Immature natural killer cell (primary cell): ENCODE results near the gene EIF4E1B. TPM values are rescaled to one million over a fixed set of nuclear protein-coding genes. Genes with fewer than 3 reads are reported as not detected.

Experiments used
- DNase-seq, 3 donors: peaks; one replicate each; pipeline ENCODE4 v3.0.0; 2022; ENCODE audit warnings: mixed read lengths in 1 of 3
- H3K27ac Mint-ChIP-seq, 6 donors: one replicate each; pipeline ENCODE4 v1.8.0; 2020; ENCODE audit warnings: mixed read lengths in 6 of 6, mild to moderate bottlenecking in 5 of 6, inconsistent platforms in 4 of 6, moderate library complexity in 3 of 6
- H3K27me3 Mint-ChIP-seq, 3 donors: one replicate each; pipeline ENCODE4 v1.8.0; 2020 to 2021; ENCODE audit warnings: low read depth in 3 of 3, mild to moderate bottlenecking in 3 of 3, mixed read lengths in 3 of 3, moderate library complexity in 3 of 3, inconsistent platforms in 1 of 3
- H3K36me3 Mint-ChIP-seq, 3 donors: one replicate each; pipeline ENCODE4 v1.8.0; 2020; ENCODE audit warnings: mixed read lengths in 3 of 3, inconsistent platforms in 2 of 3, mild to moderate bottlenecking in 2 of 3
- H3K4me1 Mint-ChIP-seq, 2 donors: one replicate each; pipeline ENCODE4 v1.8.0; 2020; ENCODE audit warnings: inconsistent platforms in 2 of 2, mild to moderate bottlenecking in 2 of 2, mixed read lengths in 2 of 2, moderate library complexity in 1 of 2
- H3K4me3 Mint-ChIP-seq, 5 donors: one replicate each; pipeline ENCODE4 v1.8.0; 2020; ENCODE audit warnings: mild to moderate bottlenecking in 5 of 5, mixed read lengths in 5 of 5, inconsistent platforms in 3 of 5, moderate library complexity in 3 of 5
- H3K9me3 Mint-ChIP-seq, 6 donors: one replicate each; pipeline ENCODE4 v1.8.0; 2020; ENCODE audit warnings: mild to moderate bottlenecking in 6 of 6, mixed read lengths in 6 of 6, inconsistent platforms in 4 of 6, moderate library complexity in 3 of 6
- polyA plus RNA-seq, 3 donors: library from polyadenylated mRNA; unstranded; fragments of 300-500 nt; fragmentation: Illumina TruSeq; gene quantifications; one replicate each; pipeline ENCODE4 v1.2.3, GENCODE V29; 2021

EIF4E1B gene
- polyA plus RNA-seq, 3 donors from 2014 or later = not detected

- Mint-ChIP-seq H3K9me3 (no peaks in the 10 kb centered on the region), H3K4me3 (no peak overlapping the region), H3K27me3 (peaks cover 16 to 25% (median 20%) of the 10 kb centered on the region in 3 donors), H3K36me3 (no peaks in the 10 kb centered on the region), H3K27ac (no peak overlapping the region), H3K4me1 (peaks cover 4 to 21% of the 10 kb centered on the region in 2 donors)
- no peak for DNase-seq
Measured at GRCh38 chr5:176625512-176625911, 5.0 kb upstream of the EIF4E1B start.

DNA sequence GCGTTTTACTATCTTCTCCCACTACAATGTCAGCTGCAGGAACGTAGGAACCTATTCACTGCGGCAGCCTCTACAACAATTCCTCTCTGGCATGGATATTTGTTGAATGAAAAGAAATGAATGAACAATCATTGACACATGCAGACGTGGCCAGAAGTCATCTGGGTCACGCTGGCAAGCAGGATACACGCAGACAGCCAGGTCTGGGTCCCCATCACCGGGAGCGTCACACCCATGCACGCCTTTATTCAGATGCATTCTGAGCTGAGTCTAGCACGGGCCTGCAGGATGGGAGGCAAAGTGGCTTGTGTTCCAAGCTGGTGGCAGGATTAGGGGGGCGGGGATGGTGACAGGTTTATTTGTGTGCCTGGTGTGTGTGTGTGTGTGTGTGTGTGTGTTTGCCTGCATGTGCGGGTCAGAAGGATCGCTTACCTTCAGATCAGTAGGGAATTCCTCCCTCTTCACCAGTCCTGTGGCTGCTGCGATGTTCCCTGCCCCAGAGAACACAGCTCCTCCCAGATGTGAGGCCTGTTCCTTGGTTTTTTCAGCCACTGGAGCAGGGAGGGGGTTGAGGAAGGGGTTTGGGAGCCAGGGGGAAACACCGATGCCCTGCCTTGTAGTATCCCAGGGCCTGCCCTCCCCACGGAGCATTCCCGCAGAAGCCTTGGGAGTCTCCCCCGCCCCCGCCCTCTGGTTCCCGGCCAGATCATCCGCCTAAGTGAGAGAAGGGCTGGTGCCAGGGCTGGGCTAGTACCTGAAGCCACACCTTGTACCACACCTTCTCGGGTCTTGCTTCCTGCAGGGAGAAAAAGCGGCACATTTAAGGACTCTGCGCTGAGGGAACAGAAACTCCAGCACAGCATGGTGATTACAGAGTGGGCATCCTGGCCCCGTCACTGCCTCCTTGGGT, 4.3 kb upstream of the EIF4E1B start:
- H3K36me3 Mint-ChIP-seq = no peaks in the 10 kb centered on the region
- DNase-seq = no peak
- peaks cover 7 to 23% of the 10 kb centered on the region in 2 donors for H3K4me1 Mint-ChIP-seq
- H3K4me3 Mint-ChIP-seq = no peak overlapping the region
- peaks cover 17 to 29% (median 21%) of the 10 kb centered on the region in 3 donors for H3K27me3 Mint-ChIP-seq
- no peaks in the 10 kb centered on the region for H3K9me3 Mint-ChIP-seq
- no peak overlapping the region for H3K27ac Mint-ChIP-seq

GRCh38 chr5:176626876-176627236, 3.6 kb upstream of the EIF4E1B start:
- DNase-seq = no peak
- Mint-ChIP-seq H3K36me3 (no peaks in the 10 kb centered on the region), H3K27me3 (peaks cover 19 to 28% (median 27%) of the 10 kb centered on the region in 3 donors), H3K27ac (no peak overlapping the region), H3K4me3 (no peak overlapping the region), H3K4me1 (peaks cover 7 to 18% of the 10 kb centered on the region in 2 donors), H3K9me3 (no peaks in the 10 kb centered on the region)

DNA sequence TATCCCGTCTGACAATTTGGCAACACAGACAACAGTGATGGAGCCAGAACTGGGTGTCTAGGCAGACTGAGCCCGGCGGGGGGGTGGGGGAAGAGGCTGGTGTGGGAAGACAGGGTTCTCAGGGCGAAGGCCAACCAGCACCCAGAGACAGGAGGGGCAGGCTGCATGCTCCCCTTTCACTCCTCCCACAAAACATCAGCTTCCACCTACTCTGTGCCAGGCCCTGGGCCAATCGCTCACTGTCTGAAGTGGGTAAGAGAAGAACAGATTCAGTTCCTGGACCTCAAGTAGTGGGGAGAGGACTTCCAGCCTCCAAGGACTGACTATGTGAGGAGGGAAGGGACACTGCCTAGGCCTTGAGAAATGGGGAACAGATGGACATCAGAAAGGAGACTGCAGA, 2.9 kb upstream of the EIF4E1B start:
- Mint-ChIP-seq H3K4me1 (peaks cover 7 to 15% of the 10 kb centered on the region in 2 donors), H3K27me3 (peaks cover 17 to 28% (median 23%) of the 10 kb centered on the region in 3 donors), H3K4me3 (no peak overlapping the region), H3K9me3 (no peaks in the 10 kb centered on the region), H3K27ac (no peak overlapping the region), H3K36me3 (no peaks in the 10 kb centered on the region)
- no peak for DNase-seq

GRCh38 chr5:176628406-176629228, 1.9 kb upstream of the EIF4E1B start:
- H3K4me3 Mint-ChIP-seq = peak overlapping the region in 3 of 5 donors; percentile 44 to 56 (median 53)
- peaks cover 15 to 29% (median 21%) of the 10 kb centered on the region in 3 donors for H3K27me3 Mint-ChIP-seq
- no peaks in the 10 kb centered on the region for H3K36me3 Mint-ChIP-seq
- peaks cover 7 to 15% of the 10 kb centered on the region in 2 donors for H3K4me1 Mint-ChIP-seq
- no peak for DNase-seq
- H3K27ac Mint-ChIP-seq = no peak overlapping the region
- no peaks in the 10 kb centered on the region for H3K9me3 Mint-ChIP-seq

DNA sequence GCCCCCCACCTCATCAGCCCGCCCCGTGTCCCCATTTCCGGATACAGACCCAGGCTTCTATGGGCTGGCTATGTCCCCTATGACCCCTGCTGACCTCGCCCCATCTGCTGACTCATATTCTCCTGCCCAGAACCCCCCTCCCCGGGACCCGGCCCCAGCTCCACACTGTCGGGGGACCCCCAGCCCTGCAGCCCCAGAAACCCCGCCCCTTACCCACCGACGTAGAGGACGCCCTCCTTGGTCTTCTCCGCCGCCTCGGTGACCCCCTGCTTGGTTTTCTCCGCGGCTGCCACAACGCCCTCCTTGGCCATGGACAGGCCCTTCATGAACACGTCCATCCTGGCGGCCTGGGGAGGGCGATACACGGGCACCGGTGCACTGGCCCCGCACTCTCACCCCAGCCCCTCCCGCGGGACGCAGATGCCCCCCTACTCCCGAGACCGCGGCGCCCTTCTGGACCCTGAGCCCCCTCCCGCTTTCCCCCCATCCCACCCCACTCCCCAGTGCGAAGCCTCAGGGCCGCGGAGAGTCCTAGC, 1.1 kb upstream of the EIF4E1B start:
- Mint-ChIP-seq H3K9me3 (peaks cover 0 to 1% (median 0%) of the 10 kb centered on the region in 6 donors), H3K4me3 (peak overlapping the region in 4 of 5 donors; percentile 44 to 56 (median 53)), H3K36me3 (no peaks in the 10 kb centered on the region), H3K27me3 (peaks cover 15 to 35% (median 22%) of the 10 kb centered on the region in 3 donors), H3K27ac (no peak overlapping the region), H3K4me1 (peaks cover 7 to 15% of the 10 kb centered on the region in 2 donors)
- DNase-seq = no peak

DNA sequence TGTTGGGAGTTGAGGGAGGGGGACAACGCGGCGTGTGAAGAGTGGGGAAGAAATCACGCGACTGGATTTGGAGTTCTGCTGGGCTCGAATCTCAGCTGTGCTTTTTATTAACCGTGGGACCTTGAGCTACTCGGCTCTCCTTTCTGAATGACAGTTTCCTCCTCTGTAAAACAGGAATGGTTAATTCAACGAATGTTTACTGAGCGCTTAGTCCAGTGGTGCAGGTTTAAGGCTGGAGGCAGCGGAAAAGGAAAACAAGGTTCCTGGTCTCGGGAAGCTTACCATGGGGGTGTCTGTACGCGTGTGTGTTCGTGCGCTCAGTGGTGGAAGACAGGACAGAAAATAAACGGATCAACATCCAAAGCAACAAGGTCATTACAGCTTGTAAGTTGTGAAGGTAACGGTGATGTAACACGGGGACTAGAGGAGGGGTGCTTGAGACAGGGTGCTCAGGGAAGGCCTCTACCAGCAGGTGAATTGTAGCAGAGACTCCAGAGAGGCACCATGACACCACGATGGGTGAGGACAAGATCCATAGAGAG, 277 bp downstream of the EIF4E1B start:
- H3K4me1 Mint-ChIP-seq = peaks cover 7 to 15% of the 10 kb centered on the region in 2 donors
- H3K27me3 Mint-ChIP-seq = peaks cover 13 to 38% (median 24%) of the 10 kb centered on the region in 3 donors
- peaks cover 0 to 5% (median 4%) of the 10 kb centered on the region in 3 donors for H3K36me3 Mint-ChIP-seq
- DNase-seq = no peak
- H3K27ac Mint-ChIP-seq = no peak overlapping the region
- peaks cover 0 to 1% (median 0%) of the 10 kb centered on the region in 6 donors for H3K9me3 Mint-ChIP-seq
- peak overlapping the region; percentile 23 to 72 (median 57) for H3K4me3 Mint-ChIP-seq

GRCh38 chr5:176631383-176632200, 1.1 kb downstream of the EIF4E1B start:
- peaks cover 0 to 5% (median 4%) of the 10 kb centered on the region in 3 donors for H3K36me3 Mint-ChIP-seq
- H3K27me3 Mint-ChIP-seq = peaks cover 11 to 35% (median 24%) of the 10 kb centered on the region in 3 donors
- H3K4me1 Mint-ChIP-seq = peaks cover 7 to 15% of the 10 kb centered on the region in 2 donors
- peak overlapping the region in 1 of 5 donors; percentile 72 for H3K4me3 Mint-ChIP-seq
- H3K9me3 Mint-ChIP-seq = peaks cover 0 to 1% (median 0%) of the 10 kb centered on the region in 6 donors
- DNase-seq = no peak
- H3K27ac Mint-ChIP-seq = no peak overlapping the region

GRCh38 chr5:176632745-176633144, 2.3 kb downstream of the EIF4E1B start:
- H3K27ac Mint-ChIP-seq = no peak overlapping the region
- no peak overlapping the region for H3K4me3 Mint-ChIP-seq
- no peak for DNase-seq
- H3K36me3 Mint-ChIP-seq = peaks cover 0 to 5% (median 4%) of the 10 kb centered on the region in 3 donors
- peaks cover 0 to 1% (median 0%) of the 10 kb centered on the region in 6 donors for H3K9me3 Mint-ChIP-seq
- H3K27me3 Mint-ChIP-seq = peaks cover 13 to 35% (median 28%) of the 10 kb centered on the region in 3 donors
- peaks cover 7 to 15% of the 10 kb centered on the region in 2 donors for H3K4me1 Mint-ChIP-seq

DNA sequence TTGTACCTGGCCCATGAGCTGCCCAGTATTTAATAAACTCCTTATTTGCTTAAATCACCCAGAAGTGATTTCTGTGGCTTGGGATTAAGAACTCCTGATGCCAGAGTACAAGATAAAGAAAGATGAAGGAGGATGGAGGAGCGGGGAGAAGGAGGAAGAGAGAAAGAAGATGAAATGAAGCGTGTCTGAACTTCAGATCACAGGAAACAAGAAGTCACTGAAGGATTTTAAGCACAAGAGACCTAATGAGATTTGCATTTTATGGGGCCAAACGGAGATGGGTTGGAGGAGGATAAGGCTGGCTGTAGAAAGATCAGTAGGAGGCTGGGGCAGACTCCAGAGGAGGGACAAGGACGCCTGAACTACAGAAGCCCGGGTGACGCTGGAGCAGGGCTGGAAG, 3.1 kb downstream of the EIF4E1B start:
- peaks cover 7 to 12% of the 10 kb centered on the region in 2 donors for H3K4me1 Mint-ChIP-seq
- no peak overlapping the region for H3K27ac Mint-ChIP-seq
- H3K36me3 Mint-ChIP-seq = peaks cover 0 to 5% (median 4%) of the 10 kb centered on the region in 3 donors
- DNase-seq = no peak
- H3K27me3 Mint-ChIP-seq = peaks cover 10 to 30% (median 21%) of the 10 kb centered on the region in 3 donors
- H3K4me3 Mint-ChIP-seq = no peak overlapping the region
- H3K9me3 Mint-ChIP-seq = peaks cover 0 to 1% (median 0%) of the 10 kb centered on the region in 6 donors

GRCh38 chr5:176636426-176636825, 6.0 kb downstream of the EIF4E1B start:
- no peak for DNase-seq
- H3K4me1 Mint-ChIP-seq = no peaks in the 10 kb centered on the region
- peaks cover 4 to 22% (median 15%) of the 10 kb centered on the region in 3 donors for H3K27me3 Mint-ChIP-seq
- no peak overlapping the region for H3K27ac Mint-ChIP-seq
- no peak overlapping the region for H3K4me3 Mint-ChIP-seq
- peaks cover 0 to 1% (median 0%) of the 10 kb centered on the region in 6 donors for H3K9me3 Mint-ChIP-seq
- peaks cover 0 to 5% (median 4%) of the 10 kb centered on the region in 3 donors for H3K36me3 Mint-ChIP-seq

GRCh38 chr5:176637556-176637955, 7.1 kb downstream of the EIF4E1B start:
- Mint-ChIP-seq H3K9me3 (peaks cover 0 to 1% (median 0%) of the 10 kb centered on the region in 6 donors), H3K27me3 (peaks cover 4 to 17% (median 15%) of the 10 kb centered on the region in 3 donors), H3K36me3 (peaks cover 0 to 5% (median 4%) of the 10 kb centered on the region in 3 donors), H3K27ac (no peak overlapping the region), H3K4me1 (no peaks in the 10 kb centered on the region), H3K4me3 (no peak overlapping the region)
- DNase-seq = no peak
